Forelimb muscle (tissue), 1 donor: ENCODE results near the gene PARM1. TPM values are rescaled to one million over a fixed set of nuclear protein-coding genes. Genes with fewer than 3 reads are reported as not detected.
A peak's percentile ranks its signal among the peaks of the same experiment; 100 is the strongest.

Source experiments
- DNase-seq: peaks from one replicate; pipeline ENCODE4 v3.0.0-alpha.2; 2013; ENCODE audit warnings: low read depth
- polyA plus RNA-seq: library from polyadenylated mRNA; unstranded; fragments of 120-200 nt; gene quantifications from one replicate; pipeline ENCODE4 v1.2.1, GENCODE V29; 2013; ENCODE audit not compliant: insufficient read length

The PARM1 gene
- polyA plus RNA-seq, 1 donor: 53.1 TPM

- DNase-seq: no peak
These were observed 97.8 kb downstream of the PARM1 start for GRCh38 chr4:75030649-75031235.

GRCh38 chr4:75031775-75032174, 98.9 kb downstream of the PARM1 start:
- no peak for DNase-seq

GRCh38 chr4:75034523-75034922, 101.6 kb downstream of the PARM1 start:
- DNase-seq: no peak

- DNase-seq: no peak
These were observed 102.4 kb downstream of the PARM1 start for GRCh38 chr4:75035321-75035720.

- no peak for DNase-seq
These were observed 103.3 kb downstream of the PARM1 start for GRCh38 chr4:75036046-75036830.

- peak; percentile 72 for DNase-seq
These were observed 104.3 kb downstream of the PARM1 start for GRCh38 chr4:75037252-75037651.

GRCh38 chr4:75038376-75038775, 105.5 kb downstream of the PARM1 start:
- no peak for DNase-seq

- DNase-seq: no peak
These were observed 107.8 kb downstream of the PARM1 start for GRCh38 chr4:75040703-75041102.

- no peak for DNase-seq
These were observed 109.8 kb downstream of the PARM1 start for GRCh38 chr4:75042601-75043208.

- DNase-seq: no peak
These were observed 113.3 kb downstream of the PARM1 start for GRCh38 chr4:75046226-75046625.

GRCh38 chr4:75046641-75047040, 113.7 kb downstream of the PARM1 start:
- DNase-seq: no peak

GRCh38 chr4:75048208-75048879, 115.4 kb downstream of the PARM1 start:
- no peak for DNase-seq

GRCh38 chr4:75051431-75051830, 118.5 kb downstream of the PARM1 start:
- no peak for DNase-seq

- DNase-seq: no peak
These were observed 120.4 kb downstream of the PARM1 start for GRCh38 chr4:75053352-75053751.

- DNase-seq: no peak
These were observed 121.2 kb downstream of the PARM1 start for GRCh38 chr4:75054078-75054477.

GRCh38 chr4:75056277-75056676, 123.4 kb downstream of the PARM1 start:
- DNase-seq: no peak

GRCh38 chr4:75057369-75057768, 124.5 kb downstream of the PARM1 start:
- DNase-seq: no peak

GRCh38 chr4:75058486-75058885, 125.6 kb downstream of the PARM1 start:
- no peak for DNase-seq

GRCh38 chr4:75063433-75063832, 130.5 kb downstream of the PARM1 start:
- DNase-seq: no peak

- DNase-seq: no peak
These were observed 133.0 kb downstream of the PARM1 start for GRCh38 chr4:75065909-75066308.

GRCh38 chr4:75069493-75070074, 136.7 kb downstream of the PARM1 start:
- no peak for DNase-seq

GRCh38 chr4:75071317-75071716, 138.4 kb downstream of the PARM1 start:
- DNase-seq: no peak
